Raji (cell line): ENCODE measurements around the gene CRK.
A peak's percentile ranks its signal among the peaks of the same experiment; 100 is the strongest.

Experiments
- POLR2A ChIP-seq: IDR thresholded peaks from 2 replicates; pipeline ENCODE4 v1.6.1; 2011; ENCODE audit warnings: low read depth, low read length, control low read depth; ENCODE audit not compliant: insufficient read depth

The CRK gene

GRCh38 chr17:1421470-1421869, 34.6 kb downstream of the CRK start:
- TF ChIP-seq POLR2A, result no peak

DNA sequence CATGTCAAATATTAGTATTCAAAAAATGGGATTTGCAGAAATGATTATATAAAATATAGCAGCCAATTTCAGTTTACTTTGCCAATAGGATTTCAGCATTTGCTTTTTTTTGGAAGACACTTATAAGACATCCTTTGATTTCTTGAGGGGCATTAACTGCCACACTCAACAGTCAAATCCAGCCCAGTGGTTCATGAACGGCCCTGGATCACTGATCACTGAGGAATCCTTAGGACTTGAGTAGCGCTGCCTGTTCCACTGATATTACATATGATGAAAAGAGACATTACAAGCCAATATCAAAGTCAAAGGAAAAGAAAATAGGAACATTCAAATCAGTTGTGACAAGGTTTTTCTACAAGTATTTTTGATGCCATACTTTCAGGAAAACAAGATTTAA, 35.1 kb downstream of the CRK start:
- TF ChIP-seq POLR2A, result no peak

- TF ChIP-seq POLR2A, result no peak
These were observed 35.9 kb downstream of the CRK start for GRCh38 chr17:1420163-1420562.

GRCh38 chr17:1416414-1416813, 39.6 kb downstream of the CRK start:
- no peak for TF ChIP-seq POLR2A

GRCh38 chr17:1414634-1415033, 41.4 kb downstream of the CRK start:
- no peak for TF ChIP-seq POLR2A

- no peak for TF ChIP-seq POLR2A
These were observed 41.9 kb downstream of the CRK start for GRCh38 chr17:1414001-1414574.

GRCh38 chr17:1413281-1413791, 42.7 kb downstream of the CRK start:
- no peak for TF ChIP-seq POLR2A

DNA sequence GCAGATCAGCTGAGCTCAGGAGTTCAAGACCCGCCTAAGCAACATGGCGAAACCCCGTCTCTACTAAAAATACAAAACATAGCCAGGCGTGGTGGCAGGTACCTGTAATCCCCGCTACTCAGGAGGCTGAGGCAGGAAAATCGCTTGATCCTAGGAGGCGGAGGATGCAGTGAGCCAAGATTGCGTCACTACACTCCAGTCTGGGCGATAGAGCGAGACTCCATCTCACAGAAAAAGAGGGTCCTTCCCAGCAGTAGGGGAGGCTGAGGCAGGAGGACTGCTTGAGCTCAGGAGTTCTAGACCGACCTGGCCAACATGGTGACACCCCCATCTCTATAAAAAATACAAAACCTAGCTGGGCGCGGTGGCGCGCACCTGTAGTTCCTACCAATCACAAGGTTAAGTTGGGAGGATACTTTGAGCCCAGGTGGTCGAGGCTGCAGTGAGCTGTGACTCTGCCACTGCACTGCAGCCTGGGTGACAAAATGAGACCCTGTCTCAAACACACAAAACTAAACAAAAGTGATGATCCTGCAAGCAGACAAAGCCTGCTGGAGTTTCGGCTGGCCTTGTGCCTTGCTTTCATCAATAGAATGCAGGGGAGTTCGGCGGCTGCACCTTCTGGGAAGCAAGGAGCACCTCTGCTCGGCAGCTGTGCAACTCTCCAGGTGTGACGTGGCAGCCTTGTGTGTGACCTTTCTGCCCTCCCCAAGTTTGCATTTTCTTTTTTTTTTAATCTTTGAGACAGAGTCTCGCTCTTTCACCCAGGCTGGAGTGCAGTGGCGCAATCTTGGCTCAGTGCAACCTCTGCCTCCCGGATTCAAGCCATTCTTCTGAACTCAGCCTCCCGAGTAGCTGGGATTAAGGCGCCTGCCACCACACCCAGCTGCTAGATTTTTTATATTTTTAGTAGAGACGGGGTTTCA, 43.6 kb downstream of the CRK start:
- TF ChIP-seq POLR2A, result no peak

DNA sequence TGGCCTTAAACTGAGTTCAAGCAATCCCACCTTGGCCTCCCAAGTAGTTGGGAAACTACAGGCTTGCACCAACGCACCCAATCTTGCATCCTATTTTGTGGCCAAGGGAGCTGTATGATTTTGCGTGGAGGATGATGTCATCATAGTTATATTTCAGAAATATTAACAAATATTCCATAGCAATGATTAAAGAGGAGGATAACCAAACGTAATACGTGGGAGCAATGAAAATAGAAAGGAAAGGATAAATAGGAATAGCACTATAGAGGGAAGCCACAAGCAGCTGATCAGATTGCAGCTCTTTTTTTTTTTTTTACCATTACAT, 53.8 kb downstream of the CRK start:
- no peak for TF ChIP-seq POLR2A

- TF ChIP-seq POLR2A, result peak; percentile 98
These were observed 56.1 kb downstream of the CRK start, which contains the start of gene YWHAE for GRCh38 chr17:1399679-1400512. Gene YWHAE, minus strand, starts transcription at chr17:1400222. Its CDS starts 112 bp downstream, at chr17:1400110.

DNA sequence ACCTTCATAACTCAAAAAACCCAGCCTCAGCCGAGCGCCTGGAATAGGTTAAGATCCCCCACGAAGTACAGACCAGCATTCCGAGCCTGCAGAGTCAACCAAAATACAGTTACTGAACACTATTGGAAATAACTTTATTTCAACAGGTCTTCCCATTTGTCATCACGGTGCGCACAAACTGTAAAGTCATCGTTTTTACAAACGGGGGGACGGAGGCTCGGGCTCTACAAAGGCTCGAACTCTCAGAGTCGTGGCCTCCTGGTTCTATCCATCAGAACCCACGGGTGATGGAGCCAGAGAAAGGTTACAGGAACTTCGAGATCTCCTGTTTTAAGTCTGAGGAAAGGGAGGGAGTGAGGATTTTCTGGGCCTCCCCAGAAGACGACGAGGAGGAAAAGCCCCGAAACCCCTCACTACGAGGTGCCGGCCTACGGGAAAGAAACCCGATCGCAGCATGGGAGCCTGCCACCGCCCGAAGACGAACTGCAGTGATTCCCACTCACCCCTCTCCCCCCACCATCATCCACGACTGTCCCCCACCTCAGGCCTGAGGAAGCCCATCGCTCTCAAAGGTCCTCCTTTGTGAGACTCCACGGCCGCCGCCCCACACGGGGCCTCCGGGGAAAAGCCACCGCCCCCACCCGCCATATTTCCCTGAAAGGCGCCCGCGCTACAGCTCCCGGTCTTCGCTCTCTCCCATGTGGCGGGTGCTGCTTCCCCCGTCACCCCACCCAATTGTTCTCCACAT, 56.9 kb downstream of the CRK start:
- no peak for TF ChIP-seq POLR2A

DNA sequence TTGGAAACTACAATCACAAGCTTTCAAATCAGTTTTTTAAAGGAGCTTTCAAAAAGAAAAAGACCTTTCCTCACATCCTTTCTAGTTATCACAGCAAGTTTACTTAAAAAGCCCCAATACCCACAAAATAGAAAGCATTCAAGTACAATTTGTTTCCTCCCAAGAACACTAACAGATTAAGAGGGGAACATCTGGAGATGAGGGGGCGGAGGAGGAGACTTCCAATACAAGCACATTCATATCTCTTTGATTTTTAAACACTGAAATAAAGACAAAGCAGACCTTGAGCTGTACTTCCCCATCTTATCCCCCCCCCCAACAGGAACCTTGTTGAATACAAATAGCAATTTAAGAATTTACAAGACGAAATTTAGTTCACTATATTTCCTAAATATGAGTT, 58.0 kb downstream of the CRK start:
- no peak for TF ChIP-seq POLR2A

DNA sequence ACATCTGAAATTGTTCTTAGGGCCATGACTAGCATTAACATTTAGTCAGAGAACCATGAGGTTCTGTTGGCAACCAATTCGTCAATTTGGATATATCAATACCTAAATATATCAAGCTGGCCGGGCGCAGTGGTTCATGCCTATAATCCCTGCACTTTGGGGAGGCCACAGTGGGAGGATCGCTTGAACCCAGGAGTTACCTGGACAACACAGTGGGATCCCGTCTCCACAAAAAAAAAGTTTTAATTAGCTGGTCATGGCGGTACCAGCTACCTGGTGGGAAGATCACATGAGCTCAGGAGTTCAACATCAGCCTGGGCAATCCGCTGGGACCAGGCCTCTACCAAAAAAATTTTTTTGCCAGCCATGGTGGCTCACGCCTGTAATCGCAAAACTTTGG, 64.5 kb downstream of the CRK start:
- no peak for TF ChIP-seq POLR2A

- TF ChIP-seq POLR2A, result no peak
These were observed 65.3 kb downstream of the CRK start for GRCh38 chr17:1390432-1391367.
